K562 (cell line): ENCODE results near the gene GRHPR. TPM values are rescaled to one million over a fixed set of nuclear protein-coding genes. Genes with fewer than 3 reads are reported as not detected.

Experiments used
- ATAC-seq: fragments of 200-7000 bp; cut with Tn5 transposase; 3 replicates; pipeline ENCODE4 v1.9.1; 2020; ENCODE audit warnings: moderate library complexity
- BruUV-seq: library from RNA; stranded (reverse); fragments of 400-500 nt; replicated peaks from 2 replicates; lab custom pipeline; 2021; lab: Mats Ljungman, UMichigan
- CTCF ChIA-PET: fragments of 300-600 bp; formaldehyde crosslinking; extraction: SDS; loops from one replicate; lab custom pipeline; 2021; ENCODE audit warnings: low intra/inter-chr PET ratio; lab: Yijun Ruan, JAX
- POLR2A ChIA-PET: fragments of 300-600, 350-650 bp; sonication (Branson Sonifier 250); formaldehyde crosslinking; extraction: SDS; loops from one replicate; lab custom pipeline; 2021; ENCODE audit warnings: antibody characterized with exemption, inconsistent platforms; lab: Yijun Ruan, JAX
- DNase-seq, 4 experiments: peaks; one replicate each; pipeline versions ENCODE4 v3.0.0 to v3.0.0-alpha.2; 2011 to 2018; ENCODE audit warnings: low spot score in 3 of 4, mixed read lengths in 3 of 4; ENCODE audit errors: extremely low read depth in 1 of 4
- FAIRE-seq: peaks from 2 replicates; lab custom pipeline; 2011; peaks lifted over from hg19 to GRCh38; lab: Jason Lieb, UNC
- H2AFZ ChIP-seq: 2 replicates; pipeline ENCODE4 v1.6.0; 2011; ENCODE audit warnings: low read depth, low read length, control low read depth, inconsistent platforms
- H3K27ac ChIP-seq: fragments of 200-600 bp; 3 replicates; pipeline ENCODE4 v1.8.0; 2011; ENCODE audit warnings: low read depth, mild to moderate bottlenecking, control low read depth, inconsistent platforms, low read length, moderate library complexity, mixed read lengths; ENCODE audit errors: extremely low read depth
- H3K27me3 ChIP-seq, 2 experiments: fragments of 300-600 bp in 1 of 2; 2 replicates in 1 of 2; 3 replicates in 1 of 2; pipeline versions ENCODE4 v1.6.0 to v1.8.0; 2011; ENCODE audit warnings: inconsistent platforms in 2 of 2, low read length in 2 of 2, mild to moderate bottlenecking in 1 of 2, mixed read lengths in 1 of 2, moderate library complexity in 1 of 2; ENCODE audit not compliant: control insufficient read depth in 2 of 2, insufficient read depth in 2 of 2
- H3K36me3 ChIP-seq: fragments of 300-600 bp; 3 replicates; pipeline ENCODE4 v1.8.0; 2011; ENCODE audit warnings: mild to moderate bottlenecking, low read length, inconsistent platforms; ENCODE audit not compliant: control insufficient read depth, insufficient read depth
- H3K4me1 ChIP-seq, 2 experiments: fragments of 200-600 bp in 1 of 2; replicated peaks in 1 of 2; 2 replicates in 1 of 2; 3 replicates in 1 of 2; pipeline versions ENCODE4 v1.5.1 to v1.8.0; 2011; ENCODE audit warnings: inconsistent platforms in 2 of 2, low read length in 2 of 2, mild to moderate bottlenecking in 1 of 2, mixed read lengths in 1 of 2, moderate library complexity in 1 of 2; ENCODE audit not compliant: control insufficient read depth in 2 of 2, insufficient read depth in 2 of 2
- H3K4me2 ChIP-seq: 2 replicates; pipeline ENCODE4 v1.6.1; 2011; ENCODE audit warnings: low read length, control low read depth, inconsistent platforms, mixed read lengths; ENCODE audit not compliant: insufficient read depth
- H3K4me3 ChIP-seq: fragments of 200-600 bp; sonication (generic), shearing (Covaris generic); 2 replicates; pipeline ENCODE4 v1.5.1; 2016; ENCODE audit warnings: control low read depth, inconsistent platforms
- H3K79me2 ChIP-seq: fragments of 200-600 bp; 3 replicates; pipeline ENCODE4 v1.8.0; 2011; ENCODE audit warnings: low read length, inconsistent platforms; ENCODE audit not compliant: control insufficient read depth, insufficient read depth
- H3K9ac ChIP-seq, 2 experiments: 2 replicates each; pipeline versions ENCODE4 v1.6.0 to v1.6.1; 2011; ENCODE audit warnings: low read depth in 2 of 2, low read length in 2 of 2, control low read depth in 1 of 2, inconsistent platforms in 1 of 2, mild to moderate bottlenecking in 1 of 2, mixed read lengths in 1 of 2; ENCODE audit not compliant: insufficient read depth in 1 of 2
- H3K9me1 ChIP-seq: one replicate; pipeline ENCODE4 v1.6.0; 2011; ENCODE audit warnings: inconsistent platforms, mild to moderate bottlenecking, low read length, moderate library complexity; ENCODE audit not compliant: control insufficient read depth, insufficient read depth
- H3K9me3 ChIP-seq: replicated peaks from 2 replicates; pipeline ENCODE4 v1.5.1; 2011; ENCODE audit warnings: low read depth, low read length, inconsistent platforms; ENCODE audit not compliant: control insufficient read depth, insufficient read depth
- H4K20me1 ChIP-seq: replicated peaks from 2 replicates; pipeline ENCODE4 v1.6.1; 2011; ENCODE audit warnings: low read length, inconsistent platforms, mixed read lengths; ENCODE audit not compliant: control insufficient read depth, insufficient read depth
- ESRRA ChIP-seq: fragments of 450-650 bp; IDR thresholded peaks from 2 replicates; pipeline ENCODE4 v1.6.1; 2014; ENCODE audit warnings: low read depth, mild to moderate bottlenecking, moderate library complexity, borderline replicate concordance
- GATA2 ChIP-seq: sonication (generic); formaldehyde crosslinking; IDR thresholded peaks from 2 replicates; pipeline ENCODE4 v1.4.0; 2020; ENCODE audit warnings: mild to moderate bottlenecking, missing genetic modification reagents
- WGBS: fragments of 100-300 bp; shearing (Covaris generic); methylation state at CpG from one replicate; pipeline ENCODE4 v1.1.6; 2016; ENCODE audit warnings: low coverage, mixed read lengths; ENCODE audit not compliant: insufficient coverage; ENCODE audit errors: missing lambda C conversion rate; 5-methylcytosine and 5-hydroxymethylcytosine counted together
- in situ Hi-C: fragments of 300-500 bp; cut with MboI; formaldehyde crosslinking; loops from 4 replicates; pipeline ENCODE4 v1.15.0; 2018; ENCODE audit warnings: inconsistent platforms, mixed read lengths
- intact Hi-C: fragments of 100-400 bp; cut with micrococcal nuclease; formaldehyde crosslinking; loops from 2 replicates; pipeline ENCODE4 v1.14.2; 2022
- polyA plus RNA-seq, 8 experiments: library from polyadenylated mRNA; depleted of rRNA in 4 of 8; stranded (reverse) in 5 of 8; unstranded in 3 of 8; fragments of >200 nt; fragmentation: Nextera tagmentation in 2 of 8; fragmentation: Illumina TruSeq in 1 of 8; extraction: Ambion mirVana in 2 of 8; extraction: Trizol in 1 of 8; gene quantifications; 2 replicates each; pipeline versions ENCODE4 v1.2.1 to v1.2.3, GENCODE V29; 2011 to 2014; ENCODE audit warnings: inconsistent platforms in 1 of 8, missing spikeins in 1 of 8
- total RNA-seq, 7 experiments: library from RNA; depleted of rRNA in 6 of 7; stranded (reverse); fragments of >200 nt in 6 of 7; fragmentation: Illumina TruSeq in 2 of 7; extraction: Trizol in 2 of 7; gene quantifications; 2 replicates each; pipeline versions ENCODE4 v1.2.1 to v1.2.3, GENCODE V29; 2011 to 2021; ENCODE audit warnings: low replicate concordance in 1 of 7
- TF ChIP-seq, protein P1 (sequence below), 3 experiments: IDR thresholded peaks in 2 of 3; conservative IDR thresholded peaks in 1 of 3; 2 replicates each; pipeline ENCODE4 v1.5.1; 2011 to 2012; ENCODE audit warnings: low read length in 3 of 3, mild to moderate bottlenecking in 3 of 3, control low read depth in 2 of 3, improper control_type of control experiment in 1 of 3, inconsistent platforms in 1 of 3, low read depth in 1 of 3, mixed read lengths in 1 of 3, moderate library complexity in 1 of 3; ENCODE audit not compliant: insufficient read depth in 2 of 3

The GRHPR gene
- total and polyA plus RNA-seq, 9 of the 15 experiments (the other 6 are each of a cell fraction or from before 2014, with no cell fraction given): 38.9 to 144 (median 120) TPM

DNA sequence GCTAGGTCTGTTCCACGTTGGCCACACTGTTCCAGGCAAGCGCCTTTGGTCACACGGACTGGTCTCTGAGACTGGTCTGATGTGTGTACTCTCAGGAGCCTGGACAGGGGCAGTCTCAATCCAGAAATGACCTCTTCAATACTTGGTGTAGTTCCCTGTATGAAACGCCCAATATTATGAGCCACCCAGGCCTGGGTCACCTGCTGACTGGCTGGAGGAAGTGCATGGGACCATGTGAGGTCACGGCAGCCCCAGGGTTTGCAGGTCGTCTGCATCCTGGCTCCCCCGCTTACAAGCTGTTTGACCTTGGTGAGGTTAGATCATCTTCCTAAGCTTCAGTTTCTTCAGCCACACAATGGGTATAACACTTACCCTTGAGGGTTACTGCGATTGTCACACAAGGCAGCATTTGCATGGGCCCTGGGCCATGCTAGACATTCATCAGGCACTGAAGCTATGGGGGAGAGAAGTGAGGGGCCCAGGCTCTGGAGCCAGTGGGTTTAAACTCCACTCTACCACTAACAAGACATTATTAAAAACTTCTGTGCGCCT, 5.2 kb upstream of the GRHPR start:
- FAIRE-seq: no peak
- no peak overlapping the region for H3K4me3 ChIP-seq
- H3K4me1 ChIP-seq: peaks cover 10 to 14% of the 10 kb centered on the region in 2 experiments
- no TSS peak for BruUV-seq
- intact Hi-C loops (no loop called here), in situ Hi-C loops (no loop called here)
- 48% methylated on average over 9 of the region's 9 CpGs for WGBS
- no peak overlapping the region for H3K4me2 ChIP-seq
- peaks cover 6% of the 10 kb centered on the region; the same call in 2 of the 3 replicates for H3K79me2 ChIP-seq
- H3K36me3 ChIP-seq: no peaks in the 10 kb centered on the region
- no peak overlapping the region for H2AFZ ChIP-seq
- H3K27ac ChIP-seq: no peak overlapping the region
- H3K27me3 ChIP-seq: no peaks in the 10 kb centered on the region
- no peaks in the 10 kb centered on the region for H4K20me1 ChIP-seq
- POLR2A ChIA-PET: no interaction called here
- H3K9me1 ChIP-seq: no peaks in the 10 kb centered on the region
- TF ChIP-seq GATA2 (no peak), ESRRA (peak; percentile 72)
- TF ChIP-seq, protein P1, sequence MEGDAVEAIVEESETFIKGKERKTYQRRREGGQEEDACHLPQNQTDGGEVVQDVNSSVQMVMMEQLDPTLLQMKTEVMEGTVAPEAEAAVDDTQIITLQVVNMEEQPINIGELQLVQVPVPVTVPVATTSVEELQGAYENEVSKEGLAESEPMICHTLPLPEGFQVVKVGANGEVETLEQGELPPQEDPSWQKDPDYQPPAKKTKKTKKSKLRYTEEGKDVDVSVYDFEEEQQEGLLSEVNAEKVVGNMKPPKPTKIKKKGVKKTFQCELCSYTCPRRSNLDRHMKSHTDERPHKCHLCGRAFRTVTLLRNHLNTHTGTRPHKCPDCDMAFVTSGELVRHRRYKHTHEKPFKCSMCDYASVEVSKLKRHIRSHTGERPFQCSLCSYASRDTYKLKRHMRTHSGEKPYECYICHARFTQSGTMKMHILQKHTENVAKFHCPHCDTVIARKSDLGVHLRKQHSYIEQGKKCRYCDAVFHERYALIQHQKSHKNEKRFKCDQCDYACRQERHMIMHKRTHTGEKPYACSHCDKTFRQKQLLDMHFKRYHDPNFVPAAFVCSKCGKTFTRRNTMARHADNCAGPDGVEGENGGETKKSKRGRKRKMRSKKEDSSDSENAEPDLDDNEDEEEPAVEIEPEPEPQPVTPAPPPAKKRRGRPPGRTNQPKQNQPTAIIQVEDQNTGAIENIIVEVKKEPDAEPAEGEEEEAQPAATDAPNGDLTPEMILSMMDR (IDR thresholded peaks at IDR 0.05 in 2 of 3, conservative IDR thresholded peaks at IDR 0.05 in 1 of 3; ENCODE audit: insufficient read depth in 2 of 3, low read depth in 1 of 3, low read length in 3 of 3): 0 out of 6 replicates have a peak, but pooled peaks of 1 of the 3 experiments have one; percentile 2
- TF ChIP-seq, all 486 proteins: peak for 2
- DNase-seq (no peak), ATAC-seq (no peak)
- no peak overlapping the region; a peak in 1 of 4 replicates for H3K9ac ChIP-seq
- CTCF ChIA-PET: no interaction called here
- H3K9me3 ChIP-seq: no peaks in the 10 kb centered on the region
